Dedifferentiated amniotic fluid mesenchymal stem cell (primary cell): ENCODE data around the gene GMIP.
"Not testable (repeated sequence)": the region's sequence is repeated elsewhere in the genome, so short reads cannot be mapped to it uniquely, and the experiment has no call there.

Experiments used
- DNase-seq: peaks from one replicate; pipeline ENCODE4 v3.0.0-alpha.2; 2016; ENCODE audit errors: extremely low spot score

The GMIP gene

GRCh38 chr19:19610376-19611202 lies 32.9 kb downstream of the GMIP start:
- DNase-seq = no peak

- not testable (repeated sequence) for DNase-seq
These were observed 36.8 kb downstream of the GMIP start for GRCh38 chr19:19606686-19607085.

DNA sequence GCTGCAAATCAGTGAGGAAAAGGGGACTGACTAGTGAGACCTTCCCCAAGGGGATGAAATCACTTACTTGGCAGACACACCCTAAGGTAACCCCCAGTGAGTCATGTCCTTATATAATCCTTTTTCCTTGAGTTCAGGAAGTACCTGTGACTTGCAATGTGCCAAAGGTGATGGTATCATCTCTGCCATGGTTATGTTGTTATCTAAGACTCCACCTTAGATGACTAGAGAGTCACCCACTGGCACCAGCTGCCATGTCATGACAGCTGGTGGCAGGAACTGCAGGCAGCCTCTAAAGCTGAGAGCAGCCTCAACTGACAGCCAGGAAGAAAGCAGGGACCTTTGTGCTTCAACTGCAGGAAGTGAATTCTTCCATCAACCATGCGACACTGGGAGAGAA lies 37.4 kb downstream of the GMIP start:
- no peak for DNase-seq

GRCh38 chr19:19602713-19603324 lies 40.6 kb downstream of the GMIP start:
- DNase-seq = no peak

GRCh38 chr19:19602136-19602712 lies 41.2 kb downstream of the GMIP start:
- DNase-seq = no peak

DNA sequence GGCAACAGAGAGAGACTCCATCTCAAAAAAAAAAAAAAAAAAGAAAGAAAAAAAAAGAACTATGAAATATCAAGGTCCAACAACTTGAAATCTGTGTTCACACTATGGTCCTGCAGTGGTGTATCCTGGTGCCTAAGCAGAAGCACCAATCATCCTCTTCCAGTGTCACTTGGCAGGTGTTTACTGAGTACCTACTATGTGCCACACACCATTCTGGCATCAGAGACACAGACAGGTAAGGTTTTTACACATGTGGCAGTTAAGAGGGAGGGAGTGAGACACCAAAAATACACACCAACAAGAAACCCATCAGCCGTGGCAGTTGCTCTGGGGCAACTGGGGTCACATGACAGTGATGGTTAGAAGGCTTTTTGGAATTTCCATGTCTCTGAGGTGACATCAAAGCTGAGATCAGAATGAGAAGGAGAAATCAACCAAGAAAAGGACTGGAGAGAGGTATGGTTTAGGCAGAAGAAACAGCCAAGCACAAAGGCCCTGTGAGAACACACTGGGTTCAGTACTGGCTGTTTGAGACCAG lies 42.6 kb downstream of the GMIP start:
- DNase-seq = no peak

DNA sequence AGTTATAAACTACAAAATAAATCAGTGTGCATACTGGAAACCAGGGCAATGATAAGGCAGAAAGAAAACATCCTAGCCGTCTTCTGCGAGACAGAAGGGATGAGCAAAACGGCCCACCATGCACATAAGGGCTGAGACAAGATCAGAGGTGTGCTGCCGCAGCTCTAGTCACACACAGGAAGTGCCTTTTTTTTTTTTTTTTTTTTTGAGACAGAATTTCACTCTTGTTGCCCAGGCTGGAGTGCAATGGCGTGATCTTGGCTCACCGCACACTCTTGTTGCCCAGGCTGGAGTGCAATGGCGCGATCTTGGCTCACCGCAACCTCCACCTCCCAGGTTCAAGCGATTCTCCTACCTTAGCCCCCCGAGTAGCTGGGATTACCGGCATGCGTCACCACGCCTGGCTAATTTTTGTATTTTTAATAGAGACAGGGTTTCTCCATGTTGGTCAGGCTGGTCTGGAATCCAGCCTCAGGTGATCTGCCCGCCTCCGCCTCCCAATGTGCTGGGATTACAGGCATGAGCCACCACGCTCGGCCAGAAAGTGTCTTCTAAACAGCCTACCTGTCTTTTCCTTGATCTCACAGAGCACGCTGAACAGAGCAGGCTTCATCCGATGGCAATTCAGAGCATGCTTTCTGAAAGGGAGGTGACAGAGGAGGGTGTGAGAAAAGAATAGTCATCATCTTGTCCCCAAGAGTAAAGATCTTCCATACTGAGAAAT lies 44.6 kb downstream of the GMIP start:
- DNase-seq = not testable (repeated sequence)

- no peak for DNase-seq
These were observed 45.6 kb downstream of the GMIP start for GRCh38 chr19:19597809-19598306.

DNA sequence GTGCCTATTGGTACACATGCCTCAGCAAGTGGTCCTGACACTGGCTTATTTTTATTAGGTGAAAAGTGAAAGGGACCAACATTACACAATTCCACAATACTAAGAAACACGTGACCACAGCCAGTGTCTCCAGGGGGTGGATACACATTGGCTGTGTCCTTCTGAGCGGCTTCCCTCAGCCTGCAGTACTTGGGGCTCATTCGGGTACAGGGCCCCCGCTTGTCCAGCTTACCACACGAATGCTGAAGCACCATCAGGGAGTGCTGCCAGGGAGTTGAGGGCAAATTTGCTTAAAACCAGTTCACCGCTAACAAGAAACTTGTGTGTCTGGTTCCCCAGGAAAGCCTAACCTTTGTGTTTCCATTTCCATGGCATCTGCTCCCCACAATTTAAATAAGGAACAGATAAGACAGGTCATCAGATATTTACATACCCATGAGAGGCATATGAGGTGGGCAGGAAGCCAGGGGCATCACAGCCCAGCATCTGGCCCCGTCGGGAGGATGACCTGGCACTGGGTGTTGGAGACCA lies 48.2 kb downstream of the GMIP start:
- no peak for DNase-seq

GRCh38 chr19:19594381-19594780 lies 49.1 kb downstream of the GMIP start:
- DNase-seq = no peak

DNA sequence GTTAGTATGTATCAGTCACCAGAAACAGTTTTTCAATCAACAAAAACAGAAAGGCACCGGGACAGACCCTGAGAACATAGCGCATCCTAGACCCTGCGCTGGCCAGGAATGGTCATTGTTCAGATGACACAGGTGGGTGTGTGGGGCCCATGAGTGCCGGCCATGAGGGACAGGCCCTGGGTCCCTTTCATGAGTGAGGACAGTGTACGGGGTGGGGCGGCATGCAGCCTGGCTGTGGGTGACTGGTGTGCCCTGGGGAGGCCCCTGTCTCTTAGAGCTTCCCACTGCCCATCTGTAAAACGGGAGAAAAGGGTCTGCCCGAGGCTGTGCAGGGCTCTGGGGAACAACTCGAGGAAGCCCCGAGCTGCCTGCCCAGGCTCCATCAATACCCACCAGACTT lies 50.8 kb downstream of the GMIP start:
- no peak for DNase-seq

DNA sequence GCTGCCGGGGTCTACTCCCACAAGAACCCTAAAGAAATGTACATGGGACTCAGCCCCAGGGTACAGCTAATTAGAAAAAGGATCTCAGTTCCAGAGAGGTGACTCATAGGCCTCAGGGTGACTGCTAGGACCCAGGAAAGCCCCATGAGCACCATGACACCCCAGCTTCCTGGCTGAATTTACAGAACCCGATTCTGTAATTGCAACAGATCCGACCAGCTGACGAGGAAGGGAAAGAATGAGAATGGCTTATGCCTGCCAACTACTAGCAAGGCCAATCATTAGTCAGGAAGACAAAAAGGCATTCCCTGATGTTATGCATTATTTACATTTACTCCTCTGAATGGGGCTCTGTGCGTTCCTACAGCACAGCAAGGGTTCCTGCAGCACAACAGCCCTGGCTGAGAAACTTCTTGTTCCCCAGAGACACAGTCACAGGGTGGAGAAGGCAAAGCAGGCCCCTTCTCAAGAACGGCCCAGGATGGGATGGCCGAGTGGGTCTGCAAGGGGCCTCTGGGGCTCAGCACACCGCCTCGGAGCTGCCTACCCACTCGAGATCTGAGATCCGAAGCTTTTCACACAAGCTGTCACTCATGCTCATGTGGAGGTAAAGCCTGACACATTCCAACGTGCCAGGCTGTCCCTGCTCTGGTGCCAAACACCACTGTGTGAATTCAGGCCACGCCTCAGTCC lies 52.2 kb downstream of the GMIP start:
- DNase-seq = peak; percentile 95

DNA sequence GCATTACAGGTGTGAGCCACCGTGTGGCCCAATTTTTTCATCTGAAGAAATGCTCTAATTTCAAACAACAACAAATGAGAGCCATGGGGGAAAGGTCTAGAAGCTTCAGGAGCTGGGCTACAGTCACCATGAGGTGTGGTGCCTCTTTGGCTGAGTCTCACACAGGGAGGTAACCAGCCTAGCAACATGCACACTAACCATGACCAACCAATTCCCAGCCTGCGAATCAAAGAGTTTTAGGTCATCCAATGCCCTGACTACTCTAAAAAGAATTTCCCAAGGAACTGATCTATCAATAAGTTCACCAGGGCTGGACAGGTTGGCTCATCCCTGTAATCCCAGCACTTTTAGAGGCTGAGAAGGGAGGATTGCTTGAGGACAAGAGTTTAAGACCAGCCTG lies 54.9 kb downstream of the GMIP start:
- DNase-seq = no peak

- no peak for DNase-seq
These were observed 55.7 kb downstream of the GMIP start for GRCh38 chr19:19587771-19588170.

DNA sequence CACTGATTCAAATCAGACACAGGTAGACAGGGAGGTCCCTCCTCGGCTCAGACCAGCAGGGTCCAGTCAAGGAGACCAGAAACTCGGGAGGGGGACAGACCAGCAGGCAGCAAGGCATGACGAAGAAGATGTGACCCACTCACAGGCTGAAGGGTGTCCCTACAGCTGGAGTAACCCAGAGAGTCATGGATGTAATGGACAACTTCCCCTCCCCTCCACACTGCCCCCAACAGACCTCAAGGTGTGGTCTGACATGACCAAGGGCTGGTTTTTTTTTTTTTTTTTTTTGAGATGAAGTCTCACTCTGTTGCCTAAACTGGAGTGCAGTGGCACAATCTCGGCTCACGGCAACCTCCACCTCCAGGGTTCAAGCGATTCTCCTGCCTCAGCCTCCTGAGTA lies 59.1 kb downstream of the GMIP start:
- DNase-seq = no peak

- no peak for DNase-seq
These were observed 61.0 kb downstream of the GMIP start for GRCh38 chr19:19582471-19582870.

DNA sequence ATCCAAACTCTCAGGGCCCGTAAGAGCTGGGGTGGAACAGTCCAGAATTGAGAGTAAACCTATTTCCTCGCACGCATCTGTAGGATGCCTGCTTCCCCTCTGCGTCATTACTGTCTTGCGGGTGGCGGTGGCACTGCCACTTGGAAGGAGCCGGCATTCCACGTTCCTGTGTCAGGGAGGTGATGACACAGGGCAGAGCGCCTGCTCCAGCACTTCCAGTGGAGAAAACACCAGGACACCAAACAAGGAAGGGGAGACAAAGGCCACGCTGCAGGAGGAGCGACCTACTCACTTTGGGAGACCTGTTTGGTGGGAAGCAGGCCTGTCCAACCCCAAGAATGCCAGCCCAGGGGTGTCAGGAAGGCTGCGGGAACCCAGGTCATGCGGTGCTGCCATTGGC lies 62.1 kb downstream of the GMIP start:
- no peak for DNase-seq

GRCh38 chr19:19580418-19580817 lies 63.0 kb downstream of the GMIP start:
- DNase-seq = no peak

GRCh38 chr19:19579533-19580361 lies 63.7 kb downstream of the GMIP start:
- DNase-seq = no peak
